ENCODE results near the gene NFIA.

The NFIA gene

GRCh38 chr1:61225478-61225877 is 143.1 kb downstream of the NFIA start:
- Histone ChIP-seq H3K4me1 (0 out of 20 replicates have a peak, but pooled peaks cover 0 to 4% (median 0%) of the 10 kb centered on the region in 10 experiments), H3K9ac (no peak overlapping the region), H3K27ac (no peak overlapping the region), H4K20me1 (no peaks in the 10 kb centered on the region), H3K36me3 (no peaks in the 10 kb centered on the region), H3K27me3 (no peaks in the 10 kb centered on the region), H3K9me3 (replicated peaks in 1 of 11) (no peaks in the 10 kb centered on the region), H3K4me2 (no peak overlapping the region), H3K4me3 (no peak overlapping the region)
- TF ChIP-seq Cebpa-rat (IDR thresholded peaks at IDR 0.05): no peak

GRCh38 chr1:61226791-61227567 is 144.6 kb downstream of the NFIA start:
- H3K4me2 ChIP-seq: no peak overlapping the region
- H3K4me3 ChIP-seq: no peak overlapping the region
- no peak for TF ChIP-seq Cebpa-rat (IDR thresholded peaks at IDR 0.05)
- H4K20me1 ChIP-seq: no peaks in the 10 kb centered on the region
- H3K9me3 ChIP-seq (replicated peaks in 1 of 11): no peaks in the 10 kb centered on the region
- H3K27me3 ChIP-seq: no peaks in the 10 kb centered on the region
- H3K4me1 ChIP-seq: 0 out of 20 replicates have a peak, but pooled peaks cover 0 to 4% (median 0%) of the 10 kb centered on the region in 10 experiments
- H3K9ac ChIP-seq: no peak overlapping the region
- H3K27ac ChIP-seq: no peak overlapping the region
- H3K36me3 ChIP-seq: no peaks in the 10 kb centered on the region

GRCh38 chr1:61227857-61228550 is 145.6 kb downstream of the NFIA start:
- H3K36me3 ChIP-seq: no peaks in the 10 kb centered on the region
- 0 out of 20 replicates have a peak, but pooled peaks cover 0 to 4% (median 0%) of the 10 kb centered on the region in 10 experiments for H3K4me1 ChIP-seq
- no peak overlapping the region for H3K4me3 ChIP-seq
- no peak for TF ChIP-seq Cebpa-rat (IDR thresholded peaks at IDR 0.05)
- H3K27me3 ChIP-seq: no peaks in the 10 kb centered on the region
- no peak overlapping the region for H3K27ac ChIP-seq
- no peak overlapping the region for H3K9ac ChIP-seq
- no peaks in the 10 kb centered on the region for H4K20me1 ChIP-seq
- H3K4me2 ChIP-seq: no peak overlapping the region; a peak in 1 of 22 replicates
- H3K9me3 ChIP-seq (replicated peaks in 1 of 11): no peaks in the 10 kb centered on the region

GRCh38 chr1:61230523-61230922 is 148.2 kb downstream of the NFIA start:
- Histone ChIP-seq H3K4me1 (0 out of 20 replicates have a peak, but pooled peaks cover 0 to 4% (median 0%) of the 10 kb centered on the region in 10 experiments), H3K9me3 (replicated peaks in 1 of 11) (no peaks in the 10 kb centered on the region), H3K27ac (no peak overlapping the region), H3K4me3 (no peak overlapping the region), H4K20me1 (no peaks in the 10 kb centered on the region), H3K9ac (no peak overlapping the region), H3K27me3 (no peaks in the 10 kb centered on the region), H3K36me3 (no peaks in the 10 kb centered on the region), H3K4me2 (no peak overlapping the region)
- no peak for TF ChIP-seq Cebpa-rat (IDR thresholded peaks at IDR 0.05)

- Histone ChIP-seq H3K36me3 (no peaks in the 10 kb centered on the region), H3K27ac (no peak overlapping the region), H3K4me3 (no peak overlapping the region), H3K4me1 (0 out of 20 replicates have a peak, but pooled peaks cover 0 to 4% (median 0%) of the 10 kb centered on the region in 10 experiments), H3K27me3 (no peaks in the 10 kb centered on the region), H3K9me3 (replicated peaks in 1 of 11) (no peaks in the 10 kb centered on the region), H3K4me2 (no peak overlapping the region), H3K9ac (no peak overlapping the region), H4K20me1 (no peaks in the 10 kb centered on the region)
- TF ChIP-seq Cebpa-rat (IDR thresholded peaks at IDR 0.05): no peak
These were observed 149.4 kb downstream of the NFIA start for GRCh38 chr1:61231795-61232194.

GRCh38 chr1:61233121-61233660 is 150.8 kb downstream of the NFIA start:
- no peaks in the 10 kb centered on the region for H3K27me3 ChIP-seq
- H4K20me1 ChIP-seq: no peaks in the 10 kb centered on the region
- 0 out of 20 replicates have a peak, but pooled peaks cover 0 to 2% (median 0%) of the 10 kb centered on the region in 10 experiments for H3K4me1 ChIP-seq
- no peaks in the 10 kb centered on the region for H3K36me3 ChIP-seq
- H3K27ac ChIP-seq: no peak overlapping the region
- H3K4me2 ChIP-seq: no peak overlapping the region
- H3K9me3 ChIP-seq (replicated peaks in 1 of 11): no peaks in the 10 kb centered on the region
- H3K9ac ChIP-seq: no peak overlapping the region
- no peak overlapping the region for H3K4me3 ChIP-seq
- no peak for TF ChIP-seq Cebpa-rat (IDR thresholded peaks at IDR 0.05)

- Histone ChIP-seq H4K20me1 (no peaks in the 10 kb centered on the region), H3K27me3 (no peaks in the 10 kb centered on the region), H3K27ac (no peak overlapping the region)
These were observed 152.2 kb downstream of the NFIA start for GRCh38 chr1:61234587-61234919.

GRCh38 chr1:61237147-61237546 is 154.8 kb downstream of the NFIA start:
- Histone ChIP-seq H3K36me3 (no peaks in the 10 kb centered on the region), H3K9ac (no peak overlapping the region), H3K27me3 (no peaks in the 10 kb centered on the region), H4K20me1 (no peaks in the 10 kb centered on the region), H3K4me1 (no peaks in the 10 kb centered on the region; a peak in 1 of 20 replicates), H3K27ac (no peak overlapping the region), H3K4me2 (no peak overlapping the region), H3K9me3 (replicated peaks in 1 of 11) (no peaks in the 10 kb centered on the region; a peak in 1 of 22 replicates), H3K4me3 (no peak overlapping the region)
- no peak for TF ChIP-seq Cebpa-rat (IDR thresholded peaks at IDR 0.05)

More at GRCh38 chr1:61234587-61234919, 152.2 kb downstream of the NFIA start:
- H3K9ac ChIP-seq: no peak overlapping the region
- TF ChIP-seq Cebpa-rat (IDR thresholded peaks at IDR 0.05): no peak
- no peaks in the 10 kb centered on the region for H3K4me1 ChIP-seq
- H3K4me2 ChIP-seq: no peak overlapping the region
- no peaks in the 10 kb centered on the region for H3K36me3 ChIP-seq
- no peaks in the 10 kb centered on the region for H3K9me3 ChIP-seq (replicated peaks in 1 of 11)
- H3K4me3 ChIP-seq: no peak overlapping the region

GRCh38 chr1:61237659-61238358 is 155.4 kb downstream of the NFIA start:
- no peaks in the 10 kb centered on the region; a peak in 1 of 20 replicates for H3K4me1 ChIP-seq
- H3K36me3 ChIP-seq: no peaks in the 10 kb centered on the region
- H4K20me1 ChIP-seq: no peaks in the 10 kb centered on the region
- H3K4me3 ChIP-seq: no peak overlapping the region
- H3K4me2 ChIP-seq: no peak overlapping the region
- H3K9ac ChIP-seq: no peak overlapping the region
- no peak overlapping the region for H3K27ac ChIP-seq
- H3K27me3 ChIP-seq: no peaks in the 10 kb centered on the region
- H3K9me3 ChIP-seq (replicated peaks in 1 of 11): no peaks in the 10 kb centered on the region; a peak in 1 of 22 replicates
- TF ChIP-seq Cebpa-rat (IDR thresholded peaks at IDR 0.05): no peak

Measured in BLaER1 treated with 17β-estradiol and CSF1 and Interleukin-3, amounts not matched to agents 10 nM and 100 nM (cell line).